ENCODE results near the gene NECAB3. TPM values are rescaled to one million over a fixed set of nuclear protein-coding genes. Genes with fewer than 3 reads are reported as not detected.

The NECAB3 gene
- total and polyA plus RNA-seq, 2 of the 13 experiments (the other 11 are each of a cell fraction or from before 2014, with no cell fraction given), result 61.5 to 65.5 TPM

DNA sequence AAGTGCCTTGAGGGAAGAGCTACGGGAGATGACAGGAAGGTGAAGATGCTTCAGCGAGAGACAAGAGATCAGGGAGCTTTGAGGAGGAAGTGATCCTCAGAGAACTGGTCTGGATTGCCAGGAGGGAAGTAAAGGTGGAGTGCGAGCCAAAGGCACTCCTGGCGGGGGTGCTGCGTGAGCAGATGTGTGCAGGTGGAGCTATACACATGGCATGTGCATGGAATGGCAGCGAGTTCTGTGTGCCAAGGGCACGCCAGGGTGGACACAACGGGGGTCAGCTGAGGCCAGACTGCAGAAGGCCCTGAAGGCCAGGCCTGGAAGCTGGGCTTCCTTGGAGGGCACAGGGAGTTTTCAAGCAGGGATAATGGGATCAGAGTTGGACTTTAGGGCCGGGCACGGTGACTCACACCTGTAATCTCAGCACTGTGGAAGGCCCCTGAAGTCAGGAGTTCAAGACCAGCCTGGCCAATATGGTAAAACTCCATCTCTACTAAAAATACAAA, 39.7 kb upstream of the NECAB3 start (continued):
- TF ChIP-seq THRA (CRISPR knock-in tag; IDR thresholded peaks at IDR 0.05; ENCODE audit: borderline replicate concordance), result peak; percentile 61; the same call in 1 of the 2 replicates
- no peak for TF ChIP-seq ARID5B (CRISPR knock-in tag; IDR thresholded peaks at IDR 0.05)
- TF ChIP-seq, protein P1, sequence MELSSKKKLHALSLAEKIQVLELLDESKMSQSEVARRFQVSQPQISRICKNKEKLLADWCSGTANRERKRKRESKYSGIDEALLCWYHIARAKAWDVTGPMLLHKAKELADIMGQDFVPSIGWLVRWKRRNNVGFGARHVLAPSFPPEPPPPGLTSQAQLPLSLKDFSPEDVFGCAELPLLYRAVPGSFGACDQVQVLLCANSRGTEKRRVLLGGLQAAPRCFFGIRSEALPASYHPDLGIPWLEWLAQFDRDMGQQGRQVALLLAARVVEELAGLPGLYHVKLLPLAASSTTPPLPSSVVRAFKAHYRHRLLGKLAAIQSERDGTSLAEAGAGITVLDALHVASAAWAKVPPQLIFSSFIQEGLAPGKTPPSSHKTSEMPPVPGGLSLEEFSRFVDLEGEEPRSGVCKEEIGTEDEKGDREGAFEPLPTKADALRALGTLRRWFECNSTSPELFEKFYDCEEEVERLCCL (CRISPR knock-in tag; IDR thresholded peaks at IDR 0.05; ENCODE audit: borderline replicate concordance), result no peak
- TF ChIP-seq ZNF629 (CRISPR knock-in tag; conservative IDR thresholded peaks at IDR 0.05), result no peak
- no peak for TF ChIP-seq SOX6 (IDR thresholded peaks at IDR 0.05)
- no peak for TF ChIP-seq SOX6 (CRISPR knock-in tag; IDR thresholded peaks at IDR 0.05)
- TF ChIP-seq, protein P2, sequence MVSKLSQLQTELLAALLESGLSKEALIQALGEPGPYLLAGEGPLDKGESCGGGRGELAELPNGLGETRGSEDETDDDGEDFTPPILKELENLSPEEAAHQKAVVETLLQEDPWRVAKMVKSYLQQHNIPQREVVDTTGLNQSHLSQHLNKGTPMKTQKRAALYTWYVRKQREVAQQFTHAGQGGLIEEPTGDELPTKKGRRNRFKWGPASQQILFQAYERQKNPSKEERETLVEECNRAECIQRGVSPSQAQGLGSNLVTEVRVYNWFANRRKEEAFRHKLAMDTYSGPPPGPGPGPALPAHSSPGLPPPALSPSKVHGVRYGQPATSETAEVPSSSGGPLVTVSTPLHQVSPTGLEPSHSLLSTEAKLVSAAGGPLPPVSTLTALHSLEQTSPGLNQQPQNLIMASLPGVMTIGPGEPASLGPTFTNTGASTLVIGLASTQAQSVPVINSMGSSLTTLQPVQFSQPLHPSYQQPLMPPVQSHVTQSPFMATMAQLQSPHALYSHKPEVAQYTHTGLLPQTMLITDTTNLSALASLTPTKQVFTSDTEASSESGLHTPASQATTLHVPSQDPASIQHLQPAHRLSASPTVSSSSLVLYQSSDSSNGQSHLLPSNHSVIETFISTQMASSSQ (IDR thresholded peaks at IDR 0.05; ENCODE audit: low read depth), result no peak
- TF ChIP-seq, protein P2 (CRISPR knock-in tag; IDR thresholded peaks at IDR 0.05; ENCODE audit: borderline replicate concordance), result no peak
- no peak for TF ChIP-seq ZNF678 (CRISPR knock-in tag; IDR thresholded peaks at IDR 0.05)
- TF ChIP-seq RXRA (CRISPR knock-in tag; IDR thresholded peaks at IDR 0.05), result peak; percentile 42; the same call in 1 of the 2 replicates
- TF ChIP-seq, protein P3, sequence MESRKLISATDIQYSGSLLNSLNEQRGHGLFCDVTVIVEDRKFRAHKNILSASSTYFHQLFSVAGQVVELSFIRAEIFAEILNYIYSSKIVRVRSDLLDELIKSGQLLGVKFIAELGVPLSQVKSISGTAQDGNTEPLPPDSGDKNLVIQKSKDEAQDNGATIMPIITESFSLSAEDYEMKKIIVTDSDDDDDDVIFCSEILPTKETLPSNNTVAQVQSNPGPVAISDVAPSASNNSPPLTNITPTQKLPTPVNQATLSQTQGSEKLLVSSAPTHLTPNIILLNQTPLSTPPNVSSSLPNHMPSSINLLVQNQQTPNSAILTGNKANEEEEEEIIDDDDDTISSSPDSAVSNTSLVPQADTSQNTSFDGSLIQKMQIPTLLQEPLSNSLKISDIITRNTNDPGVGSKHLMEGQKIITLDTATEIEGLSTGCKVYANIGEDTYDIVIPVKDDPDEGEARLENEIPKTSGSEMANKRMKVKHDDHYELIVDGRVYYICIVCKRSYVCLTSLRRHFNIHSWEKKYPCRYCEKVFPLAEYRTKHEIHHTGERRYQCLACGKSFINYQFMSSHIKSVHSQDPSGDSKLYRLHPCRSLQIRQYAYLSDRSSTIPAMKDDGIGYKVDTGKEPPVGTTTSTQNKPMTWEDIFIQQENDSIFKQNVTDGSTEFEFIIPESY (CRISPR knock-in tag; IDR thresholded peaks at IDR 0.05), result no peak
- TF ChIP-seq BHLHE40 (IDR thresholded peaks at IDR 0.05; ENCODE audit: low read length), result no peak
- no peak for TF ChIP-seq HHEX (CRISPR knock-in tag; IDR thresholded peaks at IDR 0.05)
- peak; percentile 44 for TF ChIP-seq FOSL2 (CRISPR knock-in tag; IDR thresholded peaks at IDR 0.05)
- TF ChIP-seq, protein P4, sequence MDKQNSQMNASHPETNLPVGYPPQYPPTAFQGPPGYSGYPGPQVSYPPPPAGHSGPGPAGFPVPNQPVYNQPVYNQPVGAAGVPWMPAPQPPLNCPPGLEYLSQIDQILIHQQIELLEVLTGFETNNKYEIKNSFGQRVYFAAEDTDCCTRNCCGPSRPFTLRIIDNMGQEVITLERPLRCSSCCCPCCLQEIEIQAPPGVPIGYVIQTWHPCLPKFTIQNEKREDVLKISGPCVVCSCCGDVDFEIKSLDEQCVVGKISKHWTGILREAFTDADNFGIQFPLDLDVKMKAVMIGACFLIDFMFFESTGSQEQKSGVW (CRISPR knock-in tag; IDR thresholded peaks at IDR 0.05; ENCODE audit: borderline replicate concordance), result no peak
- no peak for TF ChIP-seq NFYB (CRISPR knock-in tag; IDR thresholded peaks at IDR 0.05)
